ENCODE measurements around the gene TMEM50A. TPM values are rescaled to one million over a fixed set of nuclear protein-coding genes. Genes with fewer than 3 reads are reported as not detected.
A peak's percentile ranks its signal among the peaks of the same experiment; 100 is the strongest.
"Not testable (repeated sequence)": the region's sequence is repeated elsewhere in the genome, so short reads cannot be mapped to it uniquely, and the experiment has no call there.

The TMEM50A gene
- total and polyA plus RNA-seq, 7 experiments from 2014 or later = 61.6 to 149 (median 94.2) TPM

- H3K27ac Mint-ChIP-seq = peak overlapping the region in 8 of 9 donors; percentile 48 to 84 (median 66)
- H3K9me3 Mint-ChIP-seq; H3K9me3 ChIP-seq (ENCODE audit: control insufficient read depth in 2 of 3, low read length in 3 of 3); CTCF ChIA-PET; H3K27me3 Mint-ChIP-seq; POLR2A ChIA-PET; H3K27me3 ChIP-seq (ENCODE audit: control insufficient read depth in 2 of 2, insufficient read depth in 2 of 2, low read length in 2 of 2); H3K27ac ChIP-seq (ENCODE audit: low read depth, low read length); intact Hi-C loops (cut with micrococcal nuclease); H3K36me3 ChIP-seq (ENCODE audit: control insufficient read depth in 2 of 3, insufficient read depth in 3 of 3, low read length in 3 of 3); H3K4me3 ChIP-seq (ENCODE audit: low read length): not testable (repeated sequence)
- H3K4me1 Mint-ChIP-seq = peaks cover 14 to 47% (median 38%) of the 10 kb centered on the region in 7 donors
- peaks cover 0 to 18% of the 10 kb centered on the region in 2 donors for H3K4me1 ChIP-seq (ENCODE audit: control insufficient read depth in 2 of 2, insufficient read depth in 2 of 2, low read length in 2 of 2)
- H3K36me3 Mint-ChIP-seq = peaks cover 0 to 14% (median 0%) of the 10 kb centered on the region in 5 donors
- DNase-seq = peak in 4 of 9 donors; percentile 7 to 28 (median 24)
- ATAC-seq = peak; percentile 75
- H3K4me3 Mint-ChIP-seq = peak overlapping the region in 7 of 10 donors; percentile 13 to 56 (median 41)
Observed at GRCh38 chr1:25329950-25330349, 8.2 kb upstream of the TMEM50A start.

GRCh38 chr1:25336922-25337354 is 1.2 kb upstream of the TMEM50A start:
- DNase-seq (peak in 4 of 9 donors; percentile 15 to 50 (median 20)), ATAC-seq (peak; percentile 16)
- Histone ChIP-seq H3K27ac (ENCODE audit: low read depth, low read length) (peak overlapping the region; percentile 70), H3K4me1 (ENCODE audit: control insufficient read depth in 2 of 2, insufficient read depth in 2 of 2, low read length in 2 of 2) (peaks cover 17 to 18% of the 10 kb centered on the region in 2 donors), H3K4me3 (ENCODE audit: low read length) (peak overlapping the region; percentile 84)
- H3K36me3 Mint-ChIP-seq = peaks cover 0 to 16% (median 0%) of the 10 kb centered on the region in 5 donors
- CTCF ChIA-PET; H3K36me3 ChIP-seq (ENCODE audit: control insufficient read depth in 2 of 3, insufficient read depth in 3 of 3, low read length in 3 of 3); H3K9me3 Mint-ChIP-seq; H3K9me3 ChIP-seq (ENCODE audit: control insufficient read depth in 2 of 3, low read length in 3 of 3); H3K27me3 ChIP-seq (ENCODE audit: control insufficient read depth in 2 of 2, insufficient read depth in 2 of 2, low read length in 2 of 2); H3K27me3 Mint-ChIP-seq; POLR2A ChIA-PET: not testable (repeated sequence)
- peaks cover 22 to 57% (median 45%) of the 10 kb centered on the region in 7 donors for H3K4me1 Mint-ChIP-seq
- intact Hi-C loops (cut with micrococcal nuclease) = loop anchor here in 1 of 2 donors (5.0 kb wide), 1 partner anchor 695 kb away; the partner anchor contains the start of gene SRRM1
- peak overlapping the region; percentile 38 to 88 (median 76) for H3K27ac Mint-ChIP-seq
- H3K4me3 Mint-ChIP-seq = peak overlapping the region; percentile 88 to 95 (median 91)

GRCh38 chr1:25337483-25338187 is 499 bp upstream of the TMEM50A start:
- H3K9me3 ChIP-seq (ENCODE audit: control insufficient read depth in 2 of 3, low read length in 3 of 3); H3K36me3 ChIP-seq (ENCODE audit: control insufficient read depth in 2 of 3, insufficient read depth in 3 of 3, low read length in 3 of 3); H3K27me3 Mint-ChIP-seq; H3K9me3 Mint-ChIP-seq; H3K27me3 ChIP-seq (ENCODE audit: control insufficient read depth in 2 of 2, insufficient read depth in 2 of 2, low read length in 2 of 2); CTCF ChIA-PET: not testable (repeated sequence)
- H3K4me1 ChIP-seq (ENCODE audit: control insufficient read depth in 2 of 2, insufficient read depth in 2 of 2, low read length in 2 of 2) = peaks cover 17 to 20% of the 10 kb centered on the region in 2 donors
- Mint-ChIP-seq H3K4me3 (peak overlapping the region; percentile 80 to 97 (median 94)), H3K36me3 (peaks cover 0 to 18% (median under 1%) of the 10 kb centered on the region in 5 donors), H3K4me1 (peaks cover 22 to 58% (median 45%) of the 10 kb centered on the region in 7 donors), H3K27ac (peak overlapping the region in 8 of 9 donors; percentile 80 to 96 (median 94))
- POLR2A ChIA-PET = interaction anchor here (2.5 kb wide), 1 partner anchor 105 kb away, joined by 13 read pairs; the partner anchor contains the start of gene SYF2
- intact Hi-C loops (cut with micrococcal nuclease) = loop anchor here (2.0 to 5.0 kb wide), 4 partner anchors 91 to 695 kb away; partner anchors contain the start of genes MACO1 (in 2 of the 2), RSRP1 (in 2 of the 2), SRRM1 (in 1 of the 2) and SYF2 (in 1 of the 2)
- DNase-seq = peak in 1 of 9 donors; percentile 24
- H3K27ac ChIP-seq (ENCODE audit: low read depth, low read length) = peak overlapping the region; percentile 97
- ATAC-seq = peak; percentile 64
- peak overlapping the region; percentile 94 for H3K4me3 ChIP-seq (ENCODE audit: low read length)

DNA sequence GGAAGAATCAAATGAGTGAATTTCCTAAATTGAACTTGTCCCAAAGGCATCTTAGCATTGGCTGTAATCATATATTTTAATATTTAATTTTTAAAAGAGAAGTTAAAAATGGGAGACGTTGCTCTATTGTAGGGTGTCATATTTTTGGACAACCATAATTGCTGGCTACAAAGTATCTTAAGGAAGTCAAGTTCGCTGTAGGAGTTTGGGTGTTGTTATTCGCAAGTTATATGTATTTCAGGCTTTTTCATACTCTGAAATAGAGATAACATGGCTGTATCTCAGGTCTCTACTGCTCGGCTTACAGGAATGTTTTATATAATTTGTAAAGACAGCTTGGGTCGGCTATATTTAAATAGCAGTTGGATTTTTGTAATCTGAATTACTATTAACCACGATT is 852 bp downstream of the TMEM50A start:
- DNase-seq (peak in 2 of 9 donors; percentile 3 to 5), ATAC-seq (no peak)
- Histone ChIP-seq H3K9me3 (ENCODE audit: control insufficient read depth in 2 of 3, low read length in 3 of 3) (no peaks in the 10 kb centered on the region), H3K36me3 (ENCODE audit: control insufficient read depth in 2 of 3, insufficient read depth in 3 of 3, low read length in 3 of 3) (peaks cover 0 to 19% (median 4%) of the 10 kb centered on the region in 3 experiments), H3K4me1 (ENCODE audit: control insufficient read depth in 2 of 2, insufficient read depth in 2 of 2, low read length in 2 of 2) (peaks cover 20 to 22% of the 10 kb centered on the region in 2 donors), H3K27me3 (ENCODE audit: control insufficient read depth in 2 of 2, insufficient read depth in 2 of 2, low read length in 2 of 2) (no peaks in the 10 kb centered on the region), H3K27ac (ENCODE audit: low read depth, low read length) (peak overlapping the region; percentile 97), H3K4me3 (ENCODE audit: low read length) (peak overlapping the region; percentile 94)
- ChIA-PET POLR2A (interaction anchor here (0.6 to 2.5 kb wide), 7 partner anchors 12 to 157 kb away, joined by 3 to 13 read pairs (median 6); partner anchors contain the start of genes RSRP1 and SYF2), CTCF (no interaction called here)
- Mint-ChIP-seq H3K27me3 (no peaks in the 10 kb centered on the region), H3K36me3 (peaks cover 8 to 17% (median 9%) of the 10 kb centered on the region in 5 donors), H3K9me3 (no peaks in the 10 kb centered on the region), H3K4me3 (peak overlapping the region; percentile 80 to 97 (median 94)), H3K4me1 (peaks cover 29 to 57% (median 46%) of the 10 kb centered on the region in 7 donors), H3K27ac (peak overlapping the region; percentile 67 to 96 (median 94))
- intact Hi-C loops (cut with micrococcal nuclease) = loop anchor here (2.0 to 5.0 kb wide), 4 partner anchors 92 to 697 kb away; partner anchors contain the start of genes MACO1 (in 2 of the 2), RSRP1 (in 2 of the 2), SRRM1 (in 1 of the 2) and SYF2 (in 1 of the 2)

- Histone ChIP-seq H3K4me1 (ENCODE audit: control insufficient read depth in 2 of 2, insufficient read depth in 2 of 2, low read length in 2 of 2) (peaks cover 20 to 22% of the 10 kb centered on the region in 2 donors), H3K4me3 (ENCODE audit: low read length) (no peak overlapping the region), H3K27ac (ENCODE audit: low read depth, low read length) (no peak overlapping the region), H3K27me3 (ENCODE audit: control insufficient read depth in 2 of 2, insufficient read depth in 2 of 2, low read length in 2 of 2) (no peaks in the 10 kb centered on the region), H3K9me3 (ENCODE audit: control insufficient read depth in 2 of 3, low read length in 3 of 3) (no peaks in the 10 kb centered on the region), H3K36me3 (ENCODE audit: control insufficient read depth in 2 of 3, insufficient read depth in 3 of 3, low read length in 3 of 3) (peaks cover 0 to 35% (median 4%) of the 10 kb centered on the region in 3 experiments)
- DNase-seq = no peak
- ChIA-PET POLR2A (interaction anchor here (0.7 to 1.9 kb wide), 3 partner anchors 27 to 109 kb away, joined by 3 to 13 read pairs (median 4); partner anchors contain the start of gene SYF2), CTCF (no interaction called here)
- peak overlapping the region in 1 of 9 donors; percentile 51 for H3K27ac Mint-ChIP-seq
- no peaks in the 10 kb centered on the region for H3K27me3 Mint-ChIP-seq
- no peak for ATAC-seq
- peaks cover 25 to 51% (median 37%) of the 10 kb centered on the region in 7 donors for H3K4me1 Mint-ChIP-seq
- intact Hi-C loops (cut with micrococcal nuclease) = no loop called here
- H3K4me3 Mint-ChIP-seq = peak overlapping the region in 1 of 10 donors; percentile 10
- no peaks in the 10 kb centered on the region for H3K9me3 Mint-ChIP-seq
- peaks cover 9 to 16% (median 13%) of the 10 kb centered on the region in 5 donors for H3K36me3 Mint-ChIP-seq
Observed at GRCh38 chr1:25341746-25342145, 3.6 kb downstream of the TMEM50A start.

DNA sequence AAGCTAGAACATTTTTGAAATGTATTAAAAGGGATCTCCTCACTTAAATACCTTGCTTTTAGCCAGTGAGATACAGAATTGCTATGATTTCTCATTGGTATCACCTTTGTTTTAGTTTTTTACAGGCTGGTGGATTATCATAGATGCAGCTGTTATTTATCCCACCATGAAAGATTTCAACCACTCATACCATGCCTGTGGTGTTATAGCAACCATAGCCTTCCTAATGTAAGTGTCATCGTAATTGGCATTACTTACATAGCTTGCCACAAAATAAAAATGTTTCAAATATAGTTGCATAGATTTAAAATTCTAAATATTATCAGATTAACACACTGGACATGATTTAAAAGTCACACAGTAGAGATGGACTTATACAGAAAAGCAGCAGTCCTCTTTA is 4.7 kb downstream of the TMEM50A start:
- no peaks in the 10 kb centered on the region for H3K27me3 ChIP-seq (ENCODE audit: control insufficient read depth in 2 of 2, insufficient read depth in 2 of 2, low read length in 2 of 2)
- intact Hi-C loops (cut with micrococcal nuclease) = no loop called here
- no peak for DNase-seq
- H3K27ac ChIP-seq (ENCODE audit: low read depth, low read length) = no peak overlapping the region
- H3K27me3 Mint-ChIP-seq = no peaks in the 10 kb centered on the region
- H3K36me3 Mint-ChIP-seq = peaks cover 9 to 20% (median 13%) of the 10 kb centered on the region in 5 donors
- no peaks in the 10 kb centered on the region for H3K9me3 ChIP-seq (ENCODE audit: control insufficient read depth in 2 of 3, low read length in 3 of 3)
- peaks cover 20 to 26% of the 10 kb centered on the region in 2 donors for H3K4me1 ChIP-seq (ENCODE audit: control insufficient read depth in 2 of 2, insufficient read depth in 2 of 2, low read length in 2 of 2)
- H3K9me3 Mint-ChIP-seq = no peaks in the 10 kb centered on the region
- ChIA-PET POLR2A (interaction anchor here (0.5 to 1.9 kb wide), 3 partner anchors 104 to 122 kb away, joined by 4 to 13 read pairs (median 4); partner anchors contain the start of gene SYF2), CTCF (interaction anchor here (0.5 kb wide), 1 partner anchor 85 kb away, joined by 3 read pairs; no protein-coding TSS in a partner anchor)
- H3K4me1 Mint-ChIP-seq = peaks cover 25 to 58% (median 41%) of the 10 kb centered on the region in 7 donors
- H3K4me3 Mint-ChIP-seq = no peak overlapping the region
- no peak overlapping the region for H3K4me3 ChIP-seq (ENCODE audit: low read length)
- ATAC-seq = no peak
- H3K27ac Mint-ChIP-seq = no peak overlapping the region
- H3K36me3 ChIP-seq (ENCODE audit: control insufficient read depth in 2 of 3, insufficient read depth in 3 of 3, low read length in 3 of 3) = peaks cover 0 to 41% (median 4%) of the 10 kb centered on the region in 3 experiments

Data from naive thymus-derived CD4-positive, alpha-beta T cell (primary cell).